DOHH2 (cell line): Measurements from ENCODE around the gene FGD4.

Source experiments
- H3F3A ChIP-seq: fragments of 200-600 bp; sonication (generic), shearing (Covaris generic); 2 replicates; pipeline ENCODE4 v1.6.0; 2016; ENCODE audit warnings: antibody characterized with exemption, mild to moderate bottlenecking; ENCODE audit not compliant: control insufficient read depth, insufficient read depth
- H3K27ac ChIP-seq: fragments of 200-600 bp; sonication (generic); 2 replicates; pipeline ENCODE4 v1.5.1; 2014; ENCODE audit warnings: low read depth, mild to moderate bottlenecking, low read length, moderate library complexity
- H3K27me3 ChIP-seq: fragments of 200-600 bp; sonication (generic); 2 replicates; pipeline ENCODE4 v1.6.1; 2014; ENCODE audit warnings: mild to moderate bottlenecking, low read length, mixed read lengths; ENCODE audit not compliant: control insufficient read depth
- H3K36me3 ChIP-seq: fragments of 200-600 bp; sonication (generic); 2 replicates; pipeline ENCODE4 v1.6.1; 2014; ENCODE audit warnings: mild to moderate bottlenecking, low read length, moderate library complexity, mixed read lengths; ENCODE audit not compliant: control insufficient read depth
- H3K4me1 ChIP-seq: fragments of 200-600 bp; sonication (generic); 2 replicates; pipeline ENCODE4 v1.6.1; 2014; ENCODE audit warnings: mild to moderate bottlenecking, low read length, mixed read lengths; ENCODE audit not compliant: control insufficient read depth
- H3K4me2 ChIP-seq: fragments of 200-600 bp; sonication (generic); 2 replicates; pipeline ENCODE4 v1.6.0; 2014; ENCODE audit warnings: mild to moderate bottlenecking, low read length, moderate library complexity
- H3K4me3 ChIP-seq: fragments of 200-600 bp; sonication (generic); 2 replicates; pipeline ENCODE4 v1.5.1; 2014; ENCODE audit warnings: mild to moderate bottlenecking, low read length, mixed read lengths
- H3K79me2 ChIP-seq: fragments of 200-600 bp; sonication (generic); 2 replicates; pipeline ENCODE4 v1.6.1; 2014; ENCODE audit warnings: mild to moderate bottlenecking, low read length, mixed read lengths; ENCODE audit not compliant: control insufficient read depth
- H3K9me2 ChIP-seq: fragments of 200-600 bp; sonication (generic); replicated peaks from 2 replicates; pipeline ENCODE4 v1.6.1; 2014; ENCODE audit warnings: mild to moderate bottlenecking, low read length, mixed read lengths; ENCODE audit not compliant: control insufficient read depth
- H3K9me3 ChIP-seq: fragments of 200-600 bp; sonication (generic); 2 replicates; pipeline ENCODE4 v1.6.1; 2014; ENCODE audit warnings: antibody characterized with exemption, low read length, mixed read lengths; ENCODE audit not compliant: control insufficient read depth, insufficient read depth
- H4K20me1 ChIP-seq: fragments of 200-600 bp; sonication (generic); 2 replicates; pipeline ENCODE4 v1.6.0; 2014; ENCODE audit warnings: low read depth, mild to moderate bottlenecking, antibody characterized with exemption, low read length, moderate library complexity; ENCODE audit not compliant: control insufficient read depth, insufficient read depth
- CTCF ChIP-seq: fragments of 200-600 bp; sonication (generic); IDR thresholded peaks from one replicate; pipeline ENCODE4 v1.5.1; 2014; ENCODE audit warnings: antibody characterized with exemption, mild to moderate bottlenecking, low read depth, low read length; ENCODE audit not compliant: poor library complexity, severe bottlenecking
- EZH2phosphoT487 ChIP-seq: fragments of 200-600 bp; sonication (generic); IDR thresholded peaks from 2 replicates; pipeline ENCODE4 v1.6.1; 2017; ENCODE audit warnings: borderline replicate concordance, mild to moderate bottlenecking, antibody characterized with exemption, low read length, moderate library complexity, mixed read lengths

The FGD4 gene

GRCh38 chr12:32398816-32399369 is 465 bp upstream of the FGD4 start:
- Histone ChIP-seq H3F3A (peaks cover 9% of the 10 kb centered on the region; the same call in 1 of the 2 replicates), H3K79me2 (no peaks in the 10 kb centered on the region), H3K4me2 (peak overlapping the region; percentile 73), H3K27ac (no peak overlapping the region), H4K20me1 (no peaks in the 10 kb centered on the region), H3K9me3 (no peaks in the 10 kb centered on the region), H3K4me3 (peak overlapping the region; percentile 78), H3K36me3 (no peaks in the 10 kb centered on the region), H3K9me2 (no peaks in the 10 kb centered on the region), H3K4me1 (peaks cover 23% of the 10 kb centered on the region), H3K27me3 (peaks cover 6% of the 10 kb centered on the region; the same call in 1 of the 2 replicates)
- TF ChIP-seq CTCF (no peak), EZH2phosphoT487 (no peak)

GRCh38 chr12:32400114-32400672 is 835 bp downstream of the FGD4 start:
- Histone ChIP-seq H3K9me2 (no peaks in the 10 kb centered on the region), H3K4me2 (peak overlapping the region; percentile 73), H3K9me3 (no peaks in the 10 kb centered on the region), H4K20me1 (no peaks in the 10 kb centered on the region), H3K27me3 (peaks cover 6% of the 10 kb centered on the region; the same call in 1 of the 2 replicates), H3F3A (peaks cover 9% of the 10 kb centered on the region; the same call in 1 of the 2 replicates), H3K27ac (no peak overlapping the region), H3K4me1 (peaks cover 18% of the 10 kb centered on the region), H3K36me3 (no peaks in the 10 kb centered on the region), H3K4me3 (peak overlapping the region; percentile 78), H3K79me2 (no peaks in the 10 kb centered on the region)
- TF ChIP-seq EZH2phosphoT487 = no peak
- TF ChIP-seq CTCF = no peak

DNA sequence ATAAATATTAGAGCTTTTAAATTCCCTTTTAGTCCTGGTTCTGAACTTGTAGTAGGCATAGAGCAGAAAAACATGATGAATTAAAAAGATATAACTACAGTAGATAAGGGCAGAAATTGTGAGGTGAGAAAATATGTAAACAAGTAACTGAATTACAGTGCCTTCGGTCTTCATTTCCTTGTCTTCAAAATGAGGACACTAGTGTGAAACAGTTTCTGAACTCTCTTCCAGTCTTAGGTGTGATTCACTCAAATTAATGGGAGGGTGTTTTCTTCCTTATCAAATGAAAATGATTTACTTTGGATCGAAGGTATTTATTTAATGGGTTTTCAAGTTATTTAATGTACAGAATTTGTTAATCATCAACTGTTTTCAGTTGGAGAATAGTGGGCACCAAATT is 1.5 kb downstream of the FGD4 start:
- H3K27ac ChIP-seq = no peak overlapping the region
- H3K4me1 ChIP-seq = peaks cover 15% of the 10 kb centered on the region
- H3K4me3 ChIP-seq = no peak overlapping the region
- no peak for TF ChIP-seq EZH2phosphoT487
- TF ChIP-seq CTCF = no peak
- no peaks in the 10 kb centered on the region for H3K79me2 ChIP-seq
- no peaks in the 10 kb centered on the region for H3K9me3 ChIP-seq
- H3K9me2 ChIP-seq = no peaks in the 10 kb centered on the region
- H3K4me2 ChIP-seq = no peak overlapping the region
- H3K27me3 ChIP-seq = peaks cover 6% of the 10 kb centered on the region; the same call in 1 of the 2 replicates
- no peaks in the 10 kb centered on the region for H4K20me1 ChIP-seq
- H3K36me3 ChIP-seq = no peaks in the 10 kb centered on the region
- H3F3A ChIP-seq = peaks cover 6% of the 10 kb centered on the region; the same call in 1 of the 2 replicates
